Neural crest cell (in vitro differentiated cells): ENCODE data around the gene MTA3. TPM values are rescaled to one million over a fixed set of nuclear protein-coding genes. Genes with fewer than 3 reads are reported as not detected.
A peak's percentile ranks its signal among the peaks of the same experiment; 100 is the strongest.
"Not testable (repeated sequence)": the region's sequence is repeated elsewhere in the genome, so short reads cannot be mapped to it uniquely, and the experiment has no call there.

ENCODE experiments used
- DNase-seq: peaks from one replicate; pipeline ENCODE4 v3.0.0; 2021; ENCODE audit warnings: low read depth, mixed read lengths, low spot score
- H3K27ac Mint-ChIP-seq: one replicate; pipeline ENCODE4 v1.8.0; 2021; ENCODE audit warnings: mild to moderate bottlenecking, mixed read lengths; ENCODE audit not compliant: unreplicated experiment
- H3K27me3 Mint-ChIP-seq: 2 replicates; pipeline ENCODE4 v1.8.0; 2021; ENCODE audit warnings: low read depth, mild to moderate bottlenecking, mixed read lengths
- H3K36me3 Mint-ChIP-seq: 2 replicates; pipeline ENCODE4 v1.8.0; 2021; ENCODE audit warnings: low read depth, mild to moderate bottlenecking, mixed read lengths
- H3K4me1 Mint-ChIP-seq: 2 replicates; pipeline ENCODE4 v1.8.0; 2021; ENCODE audit warnings: mixed read lengths
- H3K4me3 Mint-ChIP-seq: one replicate; pipeline ENCODE4 v1.8.0; 2021; ENCODE audit warnings: mild to moderate bottlenecking, mixed read lengths
- H3K9me3 Mint-ChIP-seq: 2 replicates; pipeline ENCODE4 v1.8.0; 2021; ENCODE audit warnings: mixed read lengths
- total RNA-seq: library from RNA; stranded (reverse); gene quantifications from 2 replicates; pipeline ENCODE4 v1.2.1, GENCODE V29; 2021
- TF ChIP-seq, protein P1 (sequence below): fragments of 200-600 bp; sonication (generic); conservative IDR thresholded peaks from 2 replicates; pipeline ENCODE4 v1.5.0; 2021; ENCODE audit warnings: antibody characterized with exemption, mild to moderate bottlenecking

MTA3 gene
- total RNA-seq, 1 donor from 2014 or later, result 62.3 TPM

DNA sequence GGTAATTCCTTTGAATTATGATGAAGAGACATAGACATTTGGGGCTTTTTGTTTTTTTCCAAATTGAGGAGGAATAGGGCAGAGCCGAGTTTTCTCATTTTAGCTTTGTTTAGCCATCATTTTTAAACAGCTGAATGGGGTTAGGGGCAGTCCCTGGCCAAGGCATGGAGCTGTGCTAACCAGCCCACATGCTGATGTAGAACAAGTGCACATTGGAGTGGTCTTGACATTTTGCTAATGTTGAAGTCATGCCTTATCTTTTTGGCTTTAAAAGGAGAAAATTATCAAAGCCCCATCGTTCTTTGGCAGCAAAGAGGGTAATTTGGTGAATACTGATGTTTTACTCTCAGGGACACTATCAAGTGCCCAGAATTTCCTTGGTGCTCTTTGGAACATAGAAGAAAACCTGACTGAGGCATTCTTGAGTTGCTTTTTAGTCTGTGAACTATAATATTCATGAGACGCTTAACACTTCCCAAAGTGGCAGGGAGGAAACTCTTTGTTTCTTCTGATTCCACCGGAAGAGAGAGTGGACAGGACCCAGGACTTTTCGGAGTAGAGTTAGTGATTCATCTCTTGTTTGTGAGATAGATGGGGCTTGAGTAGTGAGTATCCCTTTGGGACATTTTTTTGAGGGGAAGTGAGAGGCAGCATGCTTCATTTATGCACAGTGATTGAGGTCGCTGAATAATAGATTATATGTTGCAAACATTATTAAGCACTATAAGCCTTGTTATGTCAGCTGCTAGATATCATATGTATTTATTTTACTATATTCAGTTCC, 45.0 kb downstream of the MTA3 start:
- Mint-ChIP-seq H3K27ac (peak overlapping the region; percentile 72), H3K4me1 (no peaks in the 10 kb centered on the region), H3K9me3 (no peaks in the 10 kb centered on the region), H3K4me3 (no peak overlapping the region), H3K36me3 (peaks cover 16% of the 10 kb centered on the region), H3K27me3 (no peaks in the 10 kb centered on the region)
- TF ChIP-seq, protein P1, sequence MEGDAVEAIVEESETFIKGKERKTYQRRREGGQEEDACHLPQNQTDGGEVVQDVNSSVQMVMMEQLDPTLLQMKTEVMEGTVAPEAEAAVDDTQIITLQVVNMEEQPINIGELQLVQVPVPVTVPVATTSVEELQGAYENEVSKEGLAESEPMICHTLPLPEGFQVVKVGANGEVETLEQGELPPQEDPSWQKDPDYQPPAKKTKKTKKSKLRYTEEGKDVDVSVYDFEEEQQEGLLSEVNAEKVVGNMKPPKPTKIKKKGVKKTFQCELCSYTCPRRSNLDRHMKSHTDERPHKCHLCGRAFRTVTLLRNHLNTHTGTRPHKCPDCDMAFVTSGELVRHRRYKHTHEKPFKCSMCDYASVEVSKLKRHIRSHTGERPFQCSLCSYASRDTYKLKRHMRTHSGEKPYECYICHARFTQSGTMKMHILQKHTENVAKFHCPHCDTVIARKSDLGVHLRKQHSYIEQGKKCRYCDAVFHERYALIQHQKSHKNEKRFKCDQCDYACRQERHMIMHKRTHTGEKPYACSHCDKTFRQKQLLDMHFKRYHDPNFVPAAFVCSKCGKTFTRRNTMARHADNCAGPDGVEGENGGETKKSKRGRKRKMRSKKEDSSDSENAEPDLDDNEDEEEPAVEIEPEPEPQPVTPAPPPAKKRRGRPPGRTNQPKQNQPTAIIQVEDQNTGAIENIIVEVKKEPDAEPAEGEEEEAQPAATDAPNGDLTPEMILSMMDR, result no peak
- DNase-seq, result no peak

DNA sequence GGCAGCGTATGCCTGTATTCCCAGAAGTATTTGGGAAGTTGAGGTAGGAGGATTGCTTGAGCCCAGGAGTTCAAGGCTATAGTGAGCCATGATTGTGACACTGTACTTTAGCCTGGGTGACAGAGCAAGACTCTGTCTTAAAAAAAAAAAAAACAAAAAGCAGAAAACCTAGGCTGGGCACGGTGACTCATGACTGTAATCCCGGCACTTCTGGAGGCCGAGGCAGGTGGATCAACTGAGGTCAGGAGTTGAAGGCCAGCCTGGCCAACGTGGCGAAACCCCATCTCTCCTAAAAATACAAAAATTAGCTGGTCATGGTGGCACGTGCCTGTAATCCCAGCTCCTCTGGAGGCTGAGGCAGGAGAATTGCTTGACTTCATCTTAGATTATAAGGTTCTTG, 46.4 kb downstream of the MTA3 start:
- peaks cover 21% of the 10 kb centered on the region for H3K36me3 Mint-ChIP-seq
- H3K27me3 Mint-ChIP-seq, result no peaks in the 10 kb centered on the region

DNA sequence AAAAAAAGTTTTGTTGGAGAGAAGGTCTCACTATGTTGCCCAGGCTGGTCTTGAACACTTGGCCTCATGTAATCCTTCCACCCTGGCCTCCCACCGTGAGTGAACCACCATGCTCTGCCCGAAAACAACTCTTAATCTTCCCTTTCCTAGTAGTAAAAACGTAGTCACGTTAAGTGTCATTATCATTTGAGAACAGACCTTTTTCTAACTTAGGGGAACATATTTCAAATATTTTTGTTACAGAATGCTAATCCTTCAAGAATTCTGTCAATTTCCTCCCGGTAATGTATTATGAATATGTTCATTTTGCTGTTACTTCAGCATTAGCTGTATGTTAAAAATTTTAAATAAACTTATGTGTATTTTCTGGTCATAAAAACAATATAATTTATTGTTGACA, 49.7 kb downstream of the MTA3 start:
- Mint-ChIP-seq H3K9me3 (peaks cover 4% of the 10 kb centered on the region), H3K27me3 (no peaks in the 10 kb centered on the region)

More for the DNA sequence above, 46.4 kb downstream of the MTA3 start:
- TF ChIP-seq, protein P1, result no peak
- Mint-ChIP-seq H3K4me3 (no peak overlapping the region), H3K9me3 (no peaks in the 10 kb centered on the region), H3K4me1 (no peaks in the 10 kb centered on the region), H3K27ac (no peak overlapping the region)
- no peak for DNase-seq

DNA sequence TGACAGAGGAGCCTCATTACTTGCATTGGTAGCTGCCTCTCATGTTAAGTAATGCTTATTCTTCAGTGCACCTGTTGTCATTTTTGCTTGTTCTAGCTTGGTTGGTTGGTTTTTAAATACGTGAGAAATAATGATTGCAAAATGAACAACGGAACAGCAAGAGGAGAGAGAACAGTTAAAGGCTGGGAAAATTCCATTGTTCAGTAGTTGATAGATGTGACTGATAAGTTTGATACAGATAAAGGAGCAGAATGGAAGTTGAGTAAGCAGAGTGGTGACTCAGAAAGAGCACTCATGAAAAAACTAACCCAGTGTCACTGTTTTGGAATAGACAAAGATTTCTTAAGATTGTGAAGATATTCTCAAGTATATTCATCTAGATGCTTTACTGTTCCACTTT, 50.5 kb downstream of the MTA3 start:
- no peak for DNase-seq
- Mint-ChIP-seq H3K4me1 (no peaks in the 10 kb centered on the region), H3K27me3 (no peaks in the 10 kb centered on the region), H3K4me3 (no peak overlapping the region), H3K9me3 (peaks cover 4% of the 10 kb centered on the region), H3K36me3 (peaks cover 21% of the 10 kb centered on the region), H3K27ac (peak overlapping the region; percentile 1)
- TF ChIP-seq, protein P1, result no peak

More for the DNA sequence above, 49.7 kb downstream of the MTA3 start:
- Mint-ChIP-seq H3K4me1 (no peaks in the 10 kb centered on the region), H3K36me3 (peaks cover 22% of the 10 kb centered on the region), H3K4me3 (no peak overlapping the region), H3K27ac (no peak overlapping the region)
- no peak for DNase-seq
- TF ChIP-seq, protein P1, result no peak

DNA sequence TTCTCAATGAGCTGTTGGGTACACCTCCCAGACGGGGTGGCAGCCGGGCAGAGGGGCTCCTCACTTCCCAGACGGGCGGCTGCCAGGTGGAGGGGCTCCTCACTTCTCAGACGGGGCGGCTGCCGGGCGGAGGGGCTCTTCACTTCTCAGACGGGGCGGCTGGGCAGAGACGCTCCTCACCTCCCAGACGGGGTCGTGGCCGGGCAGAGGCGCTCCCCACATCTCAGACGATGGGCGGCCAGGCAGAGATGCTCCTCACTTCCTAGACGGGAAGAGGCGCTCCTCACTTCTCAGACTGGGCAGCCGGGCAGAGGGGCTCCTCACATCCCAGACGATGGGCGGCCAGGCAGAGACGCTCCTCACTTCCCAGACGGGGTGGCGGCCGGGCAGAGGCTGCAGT, 53.2 kb downstream of the MTA3 start:
- peaks cover 21% of the 10 kb centered on the region for H3K36me3 Mint-ChIP-seq
- not testable (repeated sequence) for DNase-seq

DNA sequence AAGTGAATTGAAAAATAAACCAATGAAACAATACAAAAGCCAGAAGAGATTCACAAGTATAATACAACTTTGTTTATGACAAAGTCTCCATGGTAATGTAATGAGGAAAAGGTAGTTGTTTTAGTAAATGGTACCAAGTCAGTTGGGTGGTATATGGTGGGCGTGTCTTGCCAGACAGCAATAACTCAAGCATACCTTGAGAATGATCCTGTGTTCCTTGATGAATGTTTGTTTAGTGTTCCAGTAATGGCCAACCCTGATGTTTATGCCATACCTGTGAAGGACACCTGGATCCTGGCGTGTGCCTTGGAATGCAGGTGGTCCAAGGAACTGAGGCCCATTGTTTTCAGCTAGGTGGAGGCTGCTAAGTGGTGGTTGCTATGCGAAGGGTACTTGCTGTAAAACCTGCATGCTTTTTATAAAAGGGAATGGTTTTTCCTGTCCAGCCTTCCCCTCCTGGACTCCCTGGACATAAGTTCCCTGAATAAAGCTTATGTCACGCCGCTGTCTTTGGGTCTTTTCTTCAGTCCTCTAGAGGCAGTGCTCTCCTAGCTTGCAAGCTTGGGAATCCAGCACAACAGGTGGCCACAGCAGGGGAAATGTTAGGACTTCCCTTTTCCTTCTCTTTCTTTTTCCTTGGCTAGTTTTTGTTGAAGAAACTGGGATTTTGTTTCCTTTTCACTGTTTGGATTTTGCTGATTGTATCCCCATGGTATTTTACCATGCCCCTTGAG, 54.7 kb downstream of the MTA3 start:
- TF ChIP-seq, protein P1, result no peak
- peaks cover 18% of the 10 kb centered on the region for H3K36me3 Mint-ChIP-seq
- no peak overlapping the region for H3K27ac Mint-ChIP-seq

More for the DNA sequence above, 53.2 kb downstream of the MTA3 start:
- not testable (repeated sequence) for H3K27me3 Mint-ChIP-seq, H3K4me3 Mint-ChIP-seq, H3K9me3 Mint-ChIP-seq, H3K4me1 Mint-ChIP-seq, H3K27ac Mint-ChIP-seq

More for the DNA sequence above, 54.7 kb downstream of the MTA3 start:
- no peak for DNase-seq
- peaks cover 4% of the 10 kb centered on the region for H3K9me3 Mint-ChIP-seq
- no peak overlapping the region for H3K4me3 Mint-ChIP-seq
- no peaks in the 10 kb centered on the region for H3K4me1 Mint-ChIP-seq
- H3K27me3 Mint-ChIP-seq, result no peaks in the 10 kb centered on the region
